Measurements from ENCODE around the gene CBLN3. TPM values are rescaled to one million over a fixed set of nuclear protein-coding genes. Genes with fewer than 3 reads are reported as not detected.

CBLN3 gene
- total RNA-seq, 4 donors from 2014 or later, result 0.79 to 9.7 (median 1.6) TPM

DNA sequence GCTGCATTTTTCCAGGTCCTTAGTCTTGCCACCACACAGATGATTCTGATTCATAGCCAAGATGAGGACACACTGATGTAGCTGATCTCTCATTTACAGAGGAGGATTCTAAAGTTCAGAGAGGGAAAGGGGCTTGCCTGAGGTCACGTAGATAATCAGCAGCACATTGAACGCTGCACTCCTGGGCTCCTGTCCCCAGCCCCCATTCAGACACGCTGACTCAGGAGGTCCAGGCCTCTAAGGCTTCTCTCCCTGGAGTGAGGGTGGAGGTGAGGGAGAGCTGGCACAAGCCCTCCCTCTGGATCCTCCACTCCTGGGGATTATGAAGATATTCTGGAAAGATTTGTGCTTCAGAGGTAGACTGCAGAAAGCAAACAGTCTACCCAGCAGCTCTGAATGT, 51.1 kb downstream of the CBLN3 start:
- 90% methylated on average over 3 of the region's 3 CpGs; no CpG with 5 or more reads in 1 of the 2 donors for WGBS, 2 donors (ENCODE audit: low coverage in 1 of 2)
- H3K27me3 ChIP-seq, result no peaks in the 10 kb centered on the region
- TF ChIP-seq POLR2A (IDR thresholded peaks at IDR 0.05) (no peak), POLR2AphosphoS5 (IDR thresholded peaks at IDR 0.05) (no peak), EP300 (IDR thresholded peaks at IDR 0.05; ENCODE audit: low read depth) (no peak)
- TF ChIP-seq, protein P1, sequence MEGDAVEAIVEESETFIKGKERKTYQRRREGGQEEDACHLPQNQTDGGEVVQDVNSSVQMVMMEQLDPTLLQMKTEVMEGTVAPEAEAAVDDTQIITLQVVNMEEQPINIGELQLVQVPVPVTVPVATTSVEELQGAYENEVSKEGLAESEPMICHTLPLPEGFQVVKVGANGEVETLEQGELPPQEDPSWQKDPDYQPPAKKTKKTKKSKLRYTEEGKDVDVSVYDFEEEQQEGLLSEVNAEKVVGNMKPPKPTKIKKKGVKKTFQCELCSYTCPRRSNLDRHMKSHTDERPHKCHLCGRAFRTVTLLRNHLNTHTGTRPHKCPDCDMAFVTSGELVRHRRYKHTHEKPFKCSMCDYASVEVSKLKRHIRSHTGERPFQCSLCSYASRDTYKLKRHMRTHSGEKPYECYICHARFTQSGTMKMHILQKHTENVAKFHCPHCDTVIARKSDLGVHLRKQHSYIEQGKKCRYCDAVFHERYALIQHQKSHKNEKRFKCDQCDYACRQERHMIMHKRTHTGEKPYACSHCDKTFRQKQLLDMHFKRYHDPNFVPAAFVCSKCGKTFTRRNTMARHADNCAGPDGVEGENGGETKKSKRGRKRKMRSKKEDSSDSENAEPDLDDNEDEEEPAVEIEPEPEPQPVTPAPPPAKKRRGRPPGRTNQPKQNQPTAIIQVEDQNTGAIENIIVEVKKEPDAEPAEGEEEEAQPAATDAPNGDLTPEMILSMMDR (IDR thresholded peaks at IDR 0.05), result no peak
- intact Hi-C loops (cut with DNase I; ENCODE audit: low total_unique reads) (no loop called here), in situ Hi-C loops (cut with MboI; ENCODE audit: low pct_ligation_motif_present in 1 of 4, low pct_unique_long_range_greater_than_20kb in 1 of 4, low sequenced_read_pairs in 3 of 4) (no loop called here)
- DNase-seq, result no peak
- H3K27ac ChIP-seq, result no peak overlapping the region
- H3K9me3 ChIP-seq, result no peaks in the 10 kb centered on the region
- peaks cover 0 to 7% (median 0%) of the 10 kb centered on the region in 4 donors for H3K4me1 ChIP-seq
- H3K4me3 ChIP-seq, result no peak overlapping the region
- H3K36me3 ChIP-seq, result peaks cover 0 to 2% (median 0%) of the 10 kb centered on the region in 4 donors

DNA sequence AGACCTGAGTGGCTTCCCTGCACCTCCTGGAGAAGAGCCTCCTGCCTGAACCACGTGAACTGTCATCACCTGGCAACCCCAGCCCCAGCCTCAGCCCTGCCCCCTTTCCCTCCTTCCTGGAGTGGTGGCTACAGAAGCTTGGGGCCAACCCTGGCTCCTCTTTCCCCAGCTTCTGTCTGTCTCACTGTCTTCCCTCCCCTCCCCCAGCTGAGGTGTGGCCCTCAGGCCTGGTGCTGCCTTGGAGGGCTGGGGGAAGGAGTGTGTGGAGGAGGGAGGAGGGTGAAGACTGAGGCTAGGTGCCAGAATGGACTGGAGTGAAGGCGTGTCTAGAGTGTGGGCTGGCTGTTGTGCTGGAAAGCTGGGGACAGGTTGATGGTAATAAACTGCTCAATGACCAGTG, 51.8 kb downstream of the CBLN3 start:
- Histone ChIP-seq H3K27ac (no peak overlapping the region), H3K4me1 (peaks cover 0 to 7% (median 0%) of the 10 kb centered on the region in 4 donors), H3K9me3 (no peaks in the 10 kb centered on the region), H3K36me3 (peaks cover 0 to 4% (median 0%) of the 10 kb centered on the region in 4 donors), H3K4me3 (no peak overlapping the region), H3K27me3 (no peaks in the 10 kb centered on the region)
- no peak for DNase-seq
- intact Hi-C loops (cut with DNase I; ENCODE audit: low total_unique reads), result no loop called here
- WGBS, 2 donors (ENCODE audit: low coverage in 1 of 2), result 30% methylated on average over 2 of the region's 2 CpGs; no CpG with 5 or more reads in 1 of the 2 donors
- TF ChIP-seq POLR2AphosphoS5 (IDR thresholded peaks at IDR 0.05) (no peak), POLR2A (IDR thresholded peaks at IDR 0.05) (no peak), EP300 (IDR thresholded peaks at IDR 0.05; ENCODE audit: low read depth) (no peak)
- TF ChIP-seq, protein P1 (IDR thresholded peaks at IDR 0.05), result no peak
- in situ Hi-C loops (cut with MboI; ENCODE audit: low pct_ligation_motif_present in 1 of 4, low pct_unique_long_range_greater_than_20kb in 1 of 4, low sequenced_read_pairs in 3 of 4), result no loop called here

DNA sequence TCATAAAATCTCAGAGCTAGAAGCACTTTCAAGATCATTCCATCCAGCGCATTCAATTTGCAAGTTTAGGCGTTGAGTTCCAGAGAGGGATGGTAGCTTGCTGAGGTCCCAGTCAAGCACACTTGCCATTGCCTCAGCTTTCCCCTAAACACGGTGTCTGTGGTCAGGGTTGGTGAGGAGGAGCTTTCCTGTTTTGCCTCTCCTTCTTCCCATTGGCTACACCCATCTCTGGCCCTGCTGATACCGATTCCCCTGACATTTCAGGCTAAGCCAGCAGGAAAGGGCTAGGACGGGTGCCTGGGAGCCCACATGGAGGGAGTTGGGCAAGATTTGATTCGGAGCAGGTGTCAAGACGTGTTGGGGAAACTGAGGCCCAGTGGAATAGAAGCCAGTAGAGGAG, 52.3 kb downstream of the CBLN3 start:
- Histone ChIP-seq H3K36me3 (peaks cover 0 to 4% (median 0%) of the 10 kb centered on the region in 4 donors), H3K27ac (no peak overlapping the region), H3K9me3 (no peaks in the 10 kb centered on the region), H3K4me1 (peaks cover 0 to 7% (median 0%) of the 10 kb centered on the region in 4 donors), H3K27me3 (no peaks in the 10 kb centered on the region), H3K4me3 (no peak overlapping the region)
- 85% methylated on average over 7 of the region's 7 CpGs; no CpG with 5 or more reads in 1 of the 2 donors for WGBS, 2 donors (ENCODE audit: low coverage in 1 of 2)
- in situ Hi-C loops (cut with MboI; ENCODE audit: low pct_ligation_motif_present in 1 of 4, low pct_unique_long_range_greater_than_20kb in 1 of 4, low sequenced_read_pairs in 3 of 4) (no loop called here), intact Hi-C loops (cut with DNase I; ENCODE audit: low total_unique reads) (no loop called here)
- DNase-seq, result no peak
- no peak for TF ChIP-seq POLR2A (IDR thresholded peaks at IDR 0.05)

Other genes starting within 250 kb of the CBLN3 start
- 10 to 100 TPM in 3 of 4 donors, 1 to 10 TPM in 1; 10.0 to 60.5 (median 37.3) TPM for gene IPO4, start 240.9 kb downstream of the CBLN3 start, total RNA-seq
- gene TM9SF1, start 234.2 kb downstream of the CBLN3 start, total RNA-seq, result 100 to 1,000 TPM in 1 of 4 donors, 10 to 100 TPM in 3; 32.9 to 127 (median 63.9) TPM
- not detected for gene TSSK4, start 224.0 kb downstream of the CBLN3 start, total RNA-seq
- 10 to 100 TPM in 3 of 4 donors, 1 to 10 TPM in 1; 7.0 to 81.3 (median 59.0) TPM for gene CHMP4A, start 216.2 kb downstream of the CBLN3 start, total RNA-seq
- gene MDP1, start 213.6 kb downstream of the CBLN3 start, total RNA-seq, result 100 to 1,000 TPM in 1 of 4 donors, 10 to 100 TPM in 3; 11.1 to 116 (median 40.2) TPM
- 100 to 1,000 TPM in 1 of 4 donors, 10 to 100 TPM in 3; 42.2 to 113 (median 69.9) TPM for gene NEDD8, start 197.3 kb downstream of the CBLN3 start, total RNA-seq
- gene GMPR2, start 196.7 kb downstream of the CBLN3 start, total RNA-seq, result 10 to 100 TPM in 3 of 4 donors, 1 to 10 TPM in 1; 4.2 to 72.5 (median 46.3) TPM
- 100 to 1,000 TPM in 1 of 4 donors, 10 to 100 TPM in 3; 26.9 to 120 (median 42.2) TPM for gene TINF2, start 187.0 kb downstream of the CBLN3 start, total RNA-seq
- gene TGM1, start 166.5 kb downstream of the CBLN3 start, total RNA-seq, result 10 to 100 TPM in 1 of 4 donors, 1 to 10 TPM in 2, not detected in 1; 1.4 to 96.5 (median 2.2) TPM
- 100 to 1,000 TPM in 1 of 4 donors, 10 to 100 TPM in 3; 47.3 to 227 (median 53.0) TPM for gene RABGGTA, start 158.1 kb downstream of the CBLN3 start, total RNA-seq
- 100 to 1,000 TPM in 1 of 4 donors, 10 to 100 TPM in 3; 84.2 to 106 (median 94.6) TPM for gene DHRS1, start 129.9 kb downstream of the CBLN3 start, total RNA-seq
- gene NOP9, start 129.8 kb downstream of the CBLN3 start, total RNA-seq, result 10 to 100 TPM; 18.8 to 20.9 (median 19.3) TPM
- gene CIDEB, start 121.7 kb downstream of the CBLN3 start, total RNA-seq, result 100 to 1,000 TPM in 1 of 4 donors, 10 to 100 TPM in 2, 1 to 10 TPM in 1; 6.7 to 168 (median 23.6) TPM
- gene LTB4R2, start 119.5 kb downstream of the CBLN3 start, total RNA-seq, result 10 to 100 TPM in 1 of 4 donors, 1 to 10 TPM in 3; 4.4 to 81.5 (median 7.1) TPM
- gene LTB4R, start 118.2 kb downstream of the CBLN3 start, total RNA-seq, result 1 to 10 TPM; 1.1 to 8.3 (median 6.2) TPM
- 10 to 100 TPM in 3 of 4 donors, 1 to 10 TPM in 1; 7.9 to 74.8 (median 21.3) TPM for gene ADCY4, start 94.6 kb downstream of the CBLN3 start, total RNA-seq
- gene RIPK3, start 89.7 kb downstream of the CBLN3 start, total RNA-seq, result 100 to 1,000 TPM in 1 of 4 donors, 10 to 100 TPM in 3; 19.3 to 156 (median 53.6) TPM
- 10 to 100 TPM; 13.4 to 58.0 (median 20.9) TPM for gene NFATC4, start 61.5 kb downstream of the CBLN3 start, total RNA-seq
- gene NYNRIN, start 30.7 kb downstream of the CBLN3 start, total RNA-seq, result 10 to 100 TPM in 1 of 4 donors, 1 to 10 TPM in 3; 2.6 to 11.4 (median 9.0) TPM
- 100 to 1,000 TPM in 2 of 4 donors, 10 to 100 TPM in 2; 65.7 to 129 (median 101) TPM for gene KHNYN, start 286 bp upstream of the CBLN3 start, total RNA-seq
- gene SDR39U1, start 13.1 kb upstream of the CBLN3 start, total RNA-seq, result 100 to 1,000 TPM in 1 of 4 donors, 10 to 100 TPM in 3; 18.3 to 202 (median 39.3) TPM
- gene CMA1, start 78.6 kb upstream of the CBLN3 start, total RNA-seq, result not detected
- under 1 TPM in 1 of 4 donors, not detected in 3; 0.82 TPM for gene CTSG, start 146.6 kb upstream of the CBLN3 start, total RNA-seq
- gene GZMH, start 180.0 kb upstream of the CBLN3 start, total RNA-seq, result 1 to 10 TPM in 2 of 4 donors, not detected in 2; 1.9 to 4.0 TPM
- gene GZMB, start 204.5 kb upstream of the CBLN3 start, total RNA-seq, result 1 to 10 TPM in 2 of 4 donors, not detected in 2; 2.5 to 2.6 TPM